Measurements from ENCODE around the gene PIRT.

The PIRT gene

DNA sequence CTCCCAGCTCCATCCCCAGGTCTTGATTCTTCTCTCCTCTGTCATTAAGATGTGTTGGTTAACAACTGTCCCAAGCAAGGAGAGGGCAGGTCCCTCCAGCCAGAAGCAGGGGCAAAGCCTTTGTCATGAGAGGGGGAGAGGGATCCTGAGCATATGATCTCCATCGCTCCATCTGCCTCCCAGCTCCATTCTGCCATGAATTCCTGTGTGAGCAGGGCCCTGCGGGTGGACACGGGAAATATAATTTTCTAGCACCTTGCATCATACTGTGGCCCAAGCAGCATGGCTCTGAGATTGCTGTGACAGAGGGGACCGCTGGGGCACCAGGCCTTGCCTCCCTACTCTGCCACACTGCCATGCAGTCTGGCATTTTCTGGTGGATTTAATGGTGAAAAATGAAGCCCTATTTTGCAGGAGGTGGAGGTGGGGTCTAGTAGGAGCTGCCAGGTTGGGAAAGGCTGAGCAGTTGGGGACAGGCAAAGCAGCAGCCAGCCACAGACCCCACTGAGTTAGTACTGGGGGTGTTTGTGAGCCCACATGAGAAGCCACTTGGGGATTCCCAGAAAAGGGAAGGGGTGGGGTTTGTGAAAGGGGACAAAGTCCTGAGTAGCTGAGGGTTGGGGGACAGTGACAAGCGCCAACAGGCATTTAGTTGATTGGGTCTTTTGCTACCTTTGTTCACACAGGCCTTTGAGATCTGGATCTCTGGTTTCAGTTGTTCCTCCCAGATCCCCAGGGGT, 50.4 kb downstream of the PIRT start:
- no peak overlapping the region for H3K4me3 ChIP-seq (ENCODE audit: control insufficient read depth, low read depth, low read length)
- no peak for TF ChIP-seq CTCF (IDR thresholded peaks at IDR 0.05; ENCODE audit: control insufficient read depth, insufficient read depth, low read depth, low read length, missing control alignments)
- no peak for DNase-seq (ENCODE audit: low read depth)

- H3K4me3 ChIP-seq (ENCODE audit: control insufficient read depth, low read depth, low read length): no peak overlapping the region
- no peak for TF ChIP-seq CTCF (IDR thresholded peaks at IDR 0.05; ENCODE audit: control insufficient read depth, insufficient read depth, low read depth, low read length, missing control alignments)
- DNase-seq (ENCODE audit: low read depth): no peak
Measured at GRCh38 chr17:10785295-10785694, 52.6 kb downstream of the PIRT start.

DNA sequence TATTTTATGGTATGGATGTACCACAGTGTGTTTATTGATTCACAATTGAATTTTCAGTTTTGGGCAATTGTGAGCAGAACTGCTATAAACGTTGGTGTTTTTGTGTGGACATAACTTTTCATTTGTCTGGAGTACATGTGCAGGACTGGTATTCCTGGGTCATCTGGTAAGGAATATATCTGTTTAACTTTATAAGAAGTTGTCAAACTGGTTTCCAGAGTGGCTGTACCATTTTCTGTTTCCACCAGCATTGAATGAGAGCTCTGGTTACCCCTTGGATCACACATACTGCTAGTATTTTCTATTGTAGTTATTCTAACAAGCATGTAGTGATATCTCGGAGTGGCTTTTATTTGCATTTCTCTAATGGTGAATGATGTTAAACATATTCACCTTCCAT, 58.3 kb downstream of the PIRT start:
- no peak for TF ChIP-seq CTCF (IDR thresholded peaks at IDR 0.05; ENCODE audit: control insufficient read depth, insufficient read depth, low read depth, low read length, missing control alignments)
- DNase-seq (ENCODE audit: low read depth): no peak
- H3K4me3 ChIP-seq (ENCODE audit: control insufficient read depth, low read depth, low read length): no peak overlapping the region

DNA sequence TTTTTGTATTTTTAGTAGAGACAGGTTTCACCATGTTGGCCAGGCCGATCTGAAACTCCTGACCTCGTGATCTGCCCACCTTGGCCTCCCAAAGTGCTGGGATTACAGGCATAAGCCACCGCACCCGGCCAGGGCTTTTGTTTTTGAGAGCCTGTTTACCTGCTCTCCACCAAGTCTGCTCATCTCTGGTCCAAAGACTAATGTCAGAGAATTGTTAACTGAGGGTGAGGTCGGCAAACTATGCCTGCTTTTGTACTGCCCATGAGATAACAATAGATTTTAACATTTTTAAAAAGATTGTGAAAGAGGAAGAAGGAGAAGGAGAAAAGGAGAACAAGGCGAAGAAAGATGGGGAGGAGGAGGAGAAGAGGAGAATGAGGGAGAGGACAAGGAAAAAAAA, 60.0 kb downstream of the PIRT start:
- no peak overlapping the region for H3K4me3 ChIP-seq (ENCODE audit: control insufficient read depth, low read depth, low read length)
- TF ChIP-seq CTCF (IDR thresholded peaks at IDR 0.05; ENCODE audit: control insufficient read depth, insufficient read depth, low read depth, low read length, missing control alignments): no peak
- no peak for DNase-seq (ENCODE audit: low read depth)

DNA sequence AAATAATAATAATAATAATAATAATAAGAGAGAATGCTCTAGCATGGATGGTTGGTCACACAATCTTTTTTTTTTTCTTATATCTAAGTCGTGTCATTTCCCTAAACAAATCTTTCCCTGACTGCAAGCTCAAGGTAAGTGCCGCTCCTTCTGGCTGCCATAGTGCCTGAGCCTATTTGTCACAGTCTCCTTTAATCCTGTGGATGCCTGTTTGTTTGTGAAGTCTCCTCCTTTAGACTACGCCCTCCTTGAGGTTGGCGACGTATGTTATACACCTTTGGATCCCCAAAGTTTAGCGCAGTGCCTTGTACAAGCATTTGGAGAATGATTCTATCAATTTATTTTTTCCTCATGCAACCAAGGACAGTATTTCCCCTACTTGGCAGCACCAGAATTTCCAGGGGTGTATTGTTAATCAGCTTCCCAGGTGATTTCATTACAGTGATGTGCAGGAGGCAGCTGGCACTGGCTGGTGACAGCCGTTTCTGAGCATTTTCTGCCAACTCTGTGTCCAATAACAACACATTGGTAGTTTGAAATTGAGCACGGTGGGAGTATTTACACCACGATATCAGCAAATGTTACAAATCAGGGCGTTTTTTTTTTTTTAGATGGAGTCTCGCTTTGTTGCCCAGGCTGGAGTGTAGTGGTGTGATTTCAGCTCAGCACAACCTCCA, 60.6 kb downstream of the PIRT start:
- H3K4me3 ChIP-seq (ENCODE audit: control insufficient read depth, low read depth, low read length): no peak overlapping the region
- TF ChIP-seq CTCF (IDR thresholded peaks at IDR 0.05; ENCODE audit: control insufficient read depth, insufficient read depth, low read depth, low read length, missing control alignments): no peak
- DNase-seq (ENCODE audit: low read depth): no peak

DNA sequence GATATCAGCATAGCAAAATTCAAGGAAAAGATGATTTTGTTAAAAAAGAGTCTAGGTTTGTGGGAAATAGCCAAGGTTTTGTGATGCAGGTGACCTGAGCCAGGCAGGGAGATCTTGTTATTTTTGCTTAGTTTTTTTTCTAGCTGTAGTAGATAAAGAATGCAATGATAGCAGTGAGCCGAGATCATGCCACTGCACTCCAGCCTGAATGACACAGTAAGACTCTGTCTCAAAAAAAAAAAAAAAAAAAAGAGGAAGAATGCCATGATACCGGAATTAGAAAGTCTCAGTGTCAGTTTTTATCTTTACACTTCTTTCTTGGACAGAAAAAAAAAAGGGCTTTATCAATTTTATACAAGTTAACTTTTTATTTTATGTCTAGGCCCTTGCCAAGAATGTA, 61.5 kb downstream of the PIRT start:
- H3K4me3 ChIP-seq (ENCODE audit: control insufficient read depth, low read depth, low read length): no peak overlapping the region
- TF ChIP-seq CTCF (IDR thresholded peaks at IDR 0.05; ENCODE audit: control insufficient read depth, insufficient read depth, low read depth, low read length, missing control alignments): no peak
- no peak for DNase-seq (ENCODE audit: low read depth)

All from AG09309 (cell line).